ENCODE data around the gene INPP4B. TPM values are rescaled to one million over a fixed set of nuclear protein-coding genes. Genes with fewer than 3 reads are reported as not detected.

Gene INPP4B
- polyA plus RNA-seq, 1 experiment = 18.1 TPM

DNA sequence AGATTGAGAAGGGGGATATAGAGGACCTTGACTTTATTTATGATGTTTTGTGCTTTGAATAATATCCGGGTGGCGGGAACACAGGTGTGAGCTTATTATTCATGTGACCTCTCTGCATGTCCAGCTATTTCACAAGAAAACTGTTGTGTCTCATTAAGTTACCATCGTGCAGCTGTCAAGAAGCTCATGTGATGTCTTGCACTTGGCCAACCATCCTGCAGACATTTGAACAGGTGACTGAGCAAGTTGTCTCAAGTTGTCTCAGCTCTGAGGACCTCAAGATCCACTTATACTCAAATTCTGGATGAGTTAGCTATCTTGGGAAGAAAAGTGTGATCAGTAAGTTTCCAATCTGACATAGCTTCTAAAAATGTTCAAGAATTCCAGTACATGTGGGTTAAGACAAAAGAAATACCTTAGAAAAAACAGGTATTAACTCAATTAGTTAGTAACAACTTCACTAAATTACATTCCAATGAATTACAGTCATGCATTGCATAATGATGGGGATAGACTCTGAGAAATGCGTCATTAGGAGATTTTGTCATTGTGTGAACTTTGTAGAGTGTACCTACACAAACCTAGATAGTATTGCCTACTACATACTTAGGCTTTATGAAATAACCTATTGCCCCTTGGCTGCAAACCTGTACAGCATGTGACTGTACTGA lies 462.2 kb downstream of the INPP4B start:
- ChIA-PET POLR2A (interaction anchor here (0.6 to 0.8 kb wide), 2 partner anchors 21 to 1627 kb away, joined by 3 to 5 read pairs; no protein-coding TSS in a partner anchor), CTCF (interaction anchor here (0.7 kb wide), 1 partner anchor 981 kb away, joined by 3 read pairs; no protein-coding TSS in a partner anchor)

DNA sequence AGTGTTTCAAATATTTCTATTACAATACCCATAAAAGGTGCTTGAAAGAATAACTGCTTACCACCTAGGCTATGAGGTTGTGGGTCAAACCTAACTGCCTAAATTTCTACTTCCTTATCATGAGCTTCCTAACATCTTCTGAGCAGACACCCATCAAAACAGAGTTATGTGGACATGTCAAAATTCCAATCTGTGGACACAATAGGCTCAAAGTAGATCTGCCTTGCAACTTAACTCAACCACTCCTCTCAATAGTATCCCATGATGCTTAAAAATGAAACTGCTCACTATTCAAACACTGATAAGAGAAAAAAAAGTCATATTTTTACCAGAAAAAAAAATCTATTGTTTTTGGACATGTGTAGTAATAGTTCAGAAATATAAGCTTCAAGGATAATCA lies 462.7 kb downstream of the INPP4B start:
- TF ChIP-seq, protein P1, sequence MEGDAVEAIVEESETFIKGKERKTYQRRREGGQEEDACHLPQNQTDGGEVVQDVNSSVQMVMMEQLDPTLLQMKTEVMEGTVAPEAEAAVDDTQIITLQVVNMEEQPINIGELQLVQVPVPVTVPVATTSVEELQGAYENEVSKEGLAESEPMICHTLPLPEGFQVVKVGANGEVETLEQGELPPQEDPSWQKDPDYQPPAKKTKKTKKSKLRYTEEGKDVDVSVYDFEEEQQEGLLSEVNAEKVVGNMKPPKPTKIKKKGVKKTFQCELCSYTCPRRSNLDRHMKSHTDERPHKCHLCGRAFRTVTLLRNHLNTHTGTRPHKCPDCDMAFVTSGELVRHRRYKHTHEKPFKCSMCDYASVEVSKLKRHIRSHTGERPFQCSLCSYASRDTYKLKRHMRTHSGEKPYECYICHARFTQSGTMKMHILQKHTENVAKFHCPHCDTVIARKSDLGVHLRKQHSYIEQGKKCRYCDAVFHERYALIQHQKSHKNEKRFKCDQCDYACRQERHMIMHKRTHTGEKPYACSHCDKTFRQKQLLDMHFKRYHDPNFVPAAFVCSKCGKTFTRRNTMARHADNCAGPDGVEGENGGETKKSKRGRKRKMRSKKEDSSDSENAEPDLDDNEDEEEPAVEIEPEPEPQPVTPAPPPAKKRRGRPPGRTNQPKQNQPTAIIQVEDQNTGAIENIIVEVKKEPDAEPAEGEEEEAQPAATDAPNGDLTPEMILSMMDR (IDR thresholded peaks at IDR 0.05; ENCODE audit: insufficient read depth, low read depth, low read length) = no peak
- H3K36me3 ChIP-seq (ENCODE audit: control insufficient read depth, insufficient read depth, low read length) = no peaks in the 10 kb centered on the region
- no peak for DNase-seq (ENCODE audit: low read depth)
- POLR2A ChIA-PET = interaction anchor here (0.6 to 0.8 kb wide), 2 partner anchors 22 to 1626 kb away, joined by 3 to 5 read pairs; no protein-coding TSS in a partner anchor
- CTCF ChIA-PET = interaction anchor here (0.7 kb wide), 1 partner anchor 981 kb away, joined by 3 read pairs; no protein-coding TSS in a partner anchor
- H3K27me3 ChIP-seq (ENCODE audit: control insufficient read depth, insufficient read depth, low read length) = no peaks in the 10 kb centered on the region
- H3K4me3 ChIP-seq (ENCODE audit: low read depth, low read length) = no peak overlapping the region

More for the DNA sequence above, 462.2 kb downstream of the INPP4B start:
- Histone ChIP-seq H3K27me3 (ENCODE audit: control insufficient read depth, insufficient read depth, low read length) (no peaks in the 10 kb centered on the region), H3K4me3 (ENCODE audit: low read depth, low read length) (no peak overlapping the region), H3K36me3 (ENCODE audit: control insufficient read depth, insufficient read depth, low read length) (no peaks in the 10 kb centered on the region)
- DNase-seq (ENCODE audit: low read depth) = no peak
- TF ChIP-seq, protein P1 (IDR thresholded peaks at IDR 0.05; ENCODE audit: insufficient read depth, low read depth, low read length) = no peak

DNA sequence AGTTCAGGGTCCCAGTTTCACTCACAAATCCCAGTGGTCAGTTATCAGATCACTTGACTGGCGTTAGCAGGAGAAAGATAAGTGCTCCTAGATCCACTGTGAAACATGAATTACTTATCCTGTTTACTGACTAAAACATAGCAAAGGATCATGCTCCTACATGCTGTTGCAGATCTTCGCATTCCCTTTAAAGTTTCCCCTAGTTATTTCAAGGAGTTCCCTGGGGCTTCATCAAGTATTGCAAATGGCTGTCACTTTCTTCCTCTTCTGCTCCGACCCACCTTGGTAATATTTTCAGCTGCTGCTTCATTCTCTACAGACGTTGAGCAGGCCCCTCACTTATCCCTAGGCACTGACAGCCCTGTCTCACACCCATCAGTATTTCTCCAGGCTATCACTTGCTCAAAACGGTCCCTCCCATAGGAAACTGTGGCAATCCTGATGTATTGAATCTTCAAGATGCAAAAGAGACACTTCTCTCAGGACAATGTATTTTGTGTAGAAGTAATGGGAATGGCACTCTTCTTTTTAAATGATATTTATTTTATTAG lies 466.0 kb downstream of the INPP4B start:
- H3K27me3 ChIP-seq (ENCODE audit: control insufficient read depth, insufficient read depth, low read length) = no peaks in the 10 kb centered on the region
- H3K4me3 ChIP-seq (ENCODE audit: low read depth, low read length) = no peak overlapping the region
- ChIA-PET CTCF (interaction anchor here (1.5 to 2.7 kb wide), 2 partner anchors 27 to 28 kb away, joined by 4 to 15 read pairs; no protein-coding TSS in a partner anchor), POLR2A (interaction anchor here (1.3 kb wide), 1 partner anchor 25 kb away, joined by 10 read pairs; no protein-coding TSS in a partner anchor)
- DNase-seq (ENCODE audit: low read depth) = no peak
- TF ChIP-seq, protein P1 (IDR thresholded peaks at IDR 0.05; ENCODE audit: insufficient read depth, low read depth, low read length) = no peak
- no peaks in the 10 kb centered on the region for H3K36me3 ChIP-seq (ENCODE audit: control insufficient read depth, insufficient read depth, low read length)

DNA sequence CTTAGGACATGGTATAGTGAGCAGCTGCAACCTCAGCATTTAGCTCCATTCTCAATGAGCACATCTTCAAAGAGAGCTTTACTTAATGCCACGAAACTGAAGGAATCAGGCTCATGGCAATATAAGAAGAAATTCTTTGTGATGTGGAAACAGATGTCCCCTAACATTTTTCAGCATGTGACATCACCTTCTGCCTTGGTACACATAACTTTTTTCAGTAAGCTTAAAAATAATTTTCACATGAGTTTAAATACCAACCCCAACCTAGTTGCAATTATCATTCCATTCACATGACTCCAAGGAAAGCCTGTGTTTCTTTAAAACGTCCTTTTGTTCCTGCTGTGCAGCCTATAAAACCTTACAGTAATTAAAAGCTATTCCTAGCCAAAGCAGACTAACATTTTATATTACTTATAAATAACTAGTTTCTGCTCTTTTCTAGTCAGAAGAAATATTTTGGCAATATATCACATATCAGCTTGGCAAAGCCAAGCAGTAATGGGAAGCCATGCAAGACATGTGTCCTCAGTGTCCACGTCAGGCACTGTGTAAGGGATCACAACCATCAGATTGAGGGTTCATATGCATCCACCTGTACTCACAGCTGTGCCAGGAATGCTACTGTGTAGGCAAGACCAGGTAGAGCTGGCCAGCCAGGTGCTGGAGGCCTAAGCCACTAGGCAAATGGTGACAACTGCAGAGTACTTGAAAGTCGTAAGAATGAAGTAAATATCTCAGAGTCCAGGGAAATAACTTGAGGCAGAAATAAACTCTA lies 466.6 kb downstream of the INPP4B start:
- Histone ChIP-seq H3K27me3 (ENCODE audit: control insufficient read depth, insufficient read depth, low read length) (no peaks in the 10 kb centered on the region), H3K36me3 (ENCODE audit: control insufficient read depth, insufficient read depth, low read length) (no peaks in the 10 kb centered on the region), H3K4me3 (ENCODE audit: low read depth, low read length) (no peak overlapping the region)
- peak; percentile 99 for DNase-seq (ENCODE audit: low read depth)
- TF ChIP-seq, protein P1 (IDR thresholded peaks at IDR 0.05; ENCODE audit: insufficient read depth, low read depth, low read length) = no peak
- ChIA-PET CTCF (interaction anchor here (1.3 to 2.7 kb wide), 4 partner anchors 13 to 29 kb away, joined by 3 to 15 read pairs (median 6); no protein-coding TSS in a partner anchor), POLR2A (interaction anchor here (0.5 to 1.3 kb wide), 4 partner anchors 26 to 1175 kb away, joined by 3 to 10 read pairs (median 4); no protein-coding TSS in a partner anchor)
